HG03457 (cell line): ENCODE data around the gene AK9.
"Not testable (repeated sequence)": the region's sequence is repeated elsewhere in the genome, so short reads cannot be mapped to it uniquely, and the experiment has no call there.

Source experiments
- ATAC-seq: cut with Tn5 transposase; IDR thresholded peaks from one replicate; pipeline ENCODE4 v1.9.1; 2021; ENCODE audit warnings: moderate number of reproducible peaks; ENCODE audit not compliant: unreplicated experiment

The AK9 gene

GRCh38 chr6:109628158-109629000 is 62.6 kb downstream of the AK9 start:
- no peak for ATAC-seq

- ATAC-seq: no peak
Observed at GRCh38 chr6:109626311-109626710, 64.7 kb downstream of the AK9 start.

- ATAC-seq: no peak
Observed at GRCh38 chr6:109625199-109625598, 65.8 kb downstream of the AK9 start.

- no peak for ATAC-seq
Observed at GRCh38 chr6:109623288-109623687, 67.7 kb downstream of the AK9 start.

GRCh38 chr6:109612268-109612667 is 78.7 kb downstream of the AK9 start:
- no peak for ATAC-seq

- ATAC-seq: no peak
Observed at GRCh38 chr6:109611502-109611901, 79.5 kb downstream of the AK9 start.

GRCh38 chr6:109610590-109610989 is 80.4 kb downstream of the AK9 start:
- ATAC-seq: no peak

- ATAC-seq: no peak
Observed at GRCh38 chr6:109609737-109610136, 81.3 kb downstream of the AK9 start.

- no peak for ATAC-seq
Observed at GRCh38 chr6:109606359-109606758, 84.6 kb downstream of the AK9 start.

GRCh38 chr6:109595998-109596397 is 95.0 kb downstream of the AK9 start:
- no peak for ATAC-seq

- ATAC-seq: no peak
Observed at GRCh38 chr6:109580519-109580918, 110.5 kb downstream of the AK9 start.

- ATAC-seq: no peak
Observed at GRCh38 chr6:109579361-109579760, 111.6 kb downstream of the AK9 start.

- not testable (repeated sequence) for ATAC-seq
Observed at GRCh38 chr6:109569901-109570300, 121.1 kb downstream of the AK9 start.

- no peak for ATAC-seq
Observed at GRCh38 chr6:109561844-109562243, 129.2 kb downstream of the AK9 start.

GRCh38 chr6:109531446-109531845 is 159.6 kb downstream of the AK9 start:
- no peak for ATAC-seq

- ATAC-seq: no peak
Observed at GRCh38 chr6:109527989-109528388, 163.0 kb downstream of the AK9 start.

- ATAC-seq: no peak
Observed at GRCh38 chr6:109526905-109527628, 163.9 kb downstream of the AK9 start.

- no peak for ATAC-seq
Observed at GRCh38 chr6:109524129-109524528, 166.9 kb downstream of the AK9 start.

GRCh38 chr6:109523478-109523877 is 167.5 kb downstream of the AK9 start:
- no peak for ATAC-seq

GRCh38 chr6:109521080-109521479 is 169.9 kb downstream of the AK9 start:
- ATAC-seq: no peak

- ATAC-seq: not testable (repeated sequence)
Observed at GRCh38 chr6:109519647-109520046, 171.4 kb downstream of the AK9 start.

- ATAC-seq: no peak
Observed at GRCh38 chr6:109516929-109517328, 174.1 kb downstream of the AK9 start.
